ENCODE results near the gene HPN.

DNA sequence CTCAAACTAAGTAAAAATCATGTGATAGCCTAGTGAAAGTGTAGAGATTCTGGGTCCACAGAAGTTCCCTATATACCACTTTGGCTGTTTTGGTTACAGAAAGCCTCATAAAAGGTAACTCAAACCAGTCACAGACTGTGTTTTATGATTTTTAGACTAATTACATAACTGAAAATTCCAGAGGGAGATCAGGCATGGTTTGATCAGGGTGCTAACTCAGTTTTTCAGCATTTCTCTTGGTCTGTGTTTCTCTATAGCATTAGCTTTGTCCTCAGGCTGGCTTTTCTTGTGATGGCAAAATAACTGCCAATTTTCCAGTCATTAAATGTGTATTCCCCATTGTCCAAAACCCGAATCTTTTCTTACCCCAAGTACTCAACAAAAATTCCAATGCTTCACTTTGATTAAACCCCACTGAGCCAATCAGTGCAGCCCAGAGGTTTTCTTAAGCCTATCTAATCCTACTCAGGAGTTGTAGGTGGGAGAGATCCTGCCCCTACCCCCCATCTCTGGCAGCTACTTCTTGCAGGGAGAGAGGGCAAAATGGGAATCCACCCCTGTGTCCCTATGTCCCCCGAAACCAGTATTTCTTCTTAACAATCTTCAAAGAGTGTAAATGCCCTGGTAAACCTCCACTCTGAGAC lies 65.5 kb downstream of the HPN start:
- TF ChIP-seq, protein P1, sequence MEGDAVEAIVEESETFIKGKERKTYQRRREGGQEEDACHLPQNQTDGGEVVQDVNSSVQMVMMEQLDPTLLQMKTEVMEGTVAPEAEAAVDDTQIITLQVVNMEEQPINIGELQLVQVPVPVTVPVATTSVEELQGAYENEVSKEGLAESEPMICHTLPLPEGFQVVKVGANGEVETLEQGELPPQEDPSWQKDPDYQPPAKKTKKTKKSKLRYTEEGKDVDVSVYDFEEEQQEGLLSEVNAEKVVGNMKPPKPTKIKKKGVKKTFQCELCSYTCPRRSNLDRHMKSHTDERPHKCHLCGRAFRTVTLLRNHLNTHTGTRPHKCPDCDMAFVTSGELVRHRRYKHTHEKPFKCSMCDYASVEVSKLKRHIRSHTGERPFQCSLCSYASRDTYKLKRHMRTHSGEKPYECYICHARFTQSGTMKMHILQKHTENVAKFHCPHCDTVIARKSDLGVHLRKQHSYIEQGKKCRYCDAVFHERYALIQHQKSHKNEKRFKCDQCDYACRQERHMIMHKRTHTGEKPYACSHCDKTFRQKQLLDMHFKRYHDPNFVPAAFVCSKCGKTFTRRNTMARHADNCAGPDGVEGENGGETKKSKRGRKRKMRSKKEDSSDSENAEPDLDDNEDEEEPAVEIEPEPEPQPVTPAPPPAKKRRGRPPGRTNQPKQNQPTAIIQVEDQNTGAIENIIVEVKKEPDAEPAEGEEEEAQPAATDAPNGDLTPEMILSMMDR (IDR thresholded peaks at IDR 0.05): no peak
- no peak for TF ChIP-seq EP300 (IDR thresholded peaks at IDR 0.05)
